ENCODE data around the gene CFAP299. TPM values are rescaled to one million over a fixed set of nuclear protein-coding genes. Genes with fewer than 3 reads are reported as not detected.
"Not testable (repeated sequence)": the region's sequence is repeated elsewhere in the genome, so short reads cannot be mapped to it uniquely, and the experiment has no call there.

CFAP299 gene
- total and polyA plus RNA-seq, 2 donors (not counting 1 experiment from before 2014, with no cell fraction given) = not detected

- WGBS (ENCODE audit: insufficient coverage) = 100% methylated on average over 1 of the region's 1 CpG
- no peak for TF ChIP-seq CTCF (IDR thresholded peaks at IDR 0.05)
- TF ChIP-seq EZH2 (IDR thresholded peaks at IDR 0.05; ENCODE audit: borderline replicate concordance, insufficient read depth, low read depth, low read length, poor library complexity, severe bottlenecking) = no peak
- ATAC-seq (ENCODE audit: low read depth) = no peak
- Histone ChIP-seq H3K4me1 (ENCODE audit: control insufficient read depth in 2 of 2, insufficient read depth in 2 of 2, low read length in 2 of 2) (no peaks in the 10 kb centered on the region), H3K36me3 (replicated peaks in 1 of 2; ENCODE audit: control extremely low read depth in 1 of 2, control insufficient read depth in 1 of 2, extremely low read depth in 1 of 2, insufficient read depth in 2 of 2, low read length in 1 of 2) (no peaks in the 10 kb centered on the region), H3K9me3 (ENCODE audit: control extremely low read depth in 1 of 3, control insufficient read depth in 2 of 3, insufficient read depth in 1 of 3, low read length in 2 of 3) (peaks cover 0 to 1% (median 0%) of the 10 kb centered on the region in 3 donors), H4K20me1 (ENCODE audit: control insufficient read depth, insufficient read depth, low read length, poor library complexity, severe bottlenecking) (no peaks in the 10 kb centered on the region), H2AFZ (ENCODE audit: insufficient read depth, low read depth, low read length, poor library complexity, severe bottlenecking) (no peak overlapping the region), H3K79me2 (ENCODE audit: control insufficient read depth, insufficient read depth, low read length) (no peaks in the 10 kb centered on the region), H3K4me2 (replicated peaks; ENCODE audit: low read depth, low read length, poor library complexity, severe bottlenecking) (no peak overlapping the region), H3K27me3 (replicated peaks in 1 of 4; ENCODE audit: control extremely low read depth in 1 of 4, control insufficient read depth in 3 of 4, insufficient read depth in 4 of 4, low read length in 3 of 4) (no peaks in the 10 kb centered on the region), H3K4me3 (ENCODE audit: control extremely low read depth in 1 of 5, extremely low read depth in 1 of 5, insufficient read depth in 1 of 5, low read depth in 2 of 5, low read length in 4 of 5) (no peak overlapping the region), H3K27ac (ENCODE audit: low read length in 2 of 2) (no peak overlapping the region), H3K9ac (ENCODE audit: low read length) (no peak overlapping the region)
- Mint-ChIP-seq H3K4me1 (no peaks in the 10 kb centered on the region), H3K27me3 (no peaks in the 10 kb centered on the region), H3K9me3 (ENCODE audit: insufficient read depth) (peaks cover 8% of the 10 kb centered on the region), H3K4me3 (no peak overlapping the region), H3K27ac (no peak overlapping the region)
- ChIA-PET CTCF (no interaction called here), POLR2A (no interaction called here)
- intact Hi-C loops (cut with micrococcal nuclease) = no loop called here
- no peak for DNase-seq
Measured at GRCh38 chr4:80798082-80798481, 462.6 kb downstream of the CFAP299 start.

- intact Hi-C loops (cut with micrococcal nuclease); ATAC-seq (ENCODE audit: low read depth); H3K36me3 ChIP-seq (replicated peaks in 1 of 2; ENCODE audit: control extremely low read depth in 1 of 2, control insufficient read depth in 1 of 2, extremely low read depth in 1 of 2, insufficient read depth in 2 of 2, low read length in 1 of 2); H3K4me2 ChIP-seq (replicated peaks; ENCODE audit: low read depth, low read length, poor library complexity, severe bottlenecking); H3K4me1 Mint-ChIP-seq; H2AFZ ChIP-seq (ENCODE audit: insufficient read depth, low read depth, low read length, poor library complexity, severe bottlenecking); H4K20me1 ChIP-seq (ENCODE audit: control insufficient read depth, insufficient read depth, low read length, poor library complexity, severe bottlenecking); POLR2A ChIA-PET; H3K27me3 ChIP-seq (replicated peaks in 1 of 4; ENCODE audit: control extremely low read depth in 1 of 4, control insufficient read depth in 3 of 4, insufficient read depth in 4 of 4, low read length in 3 of 4); H3K27ac ChIP-seq (ENCODE audit: low read length in 2 of 2); H3K27ac Mint-ChIP-seq; H3K4me3 Mint-ChIP-seq; H3K9ac ChIP-seq (ENCODE audit: low read length); H3K4me3 ChIP-seq (ENCODE audit: control extremely low read depth in 1 of 5, extremely low read depth in 1 of 5, insufficient read depth in 1 of 5, low read depth in 2 of 5, low read length in 4 of 5); DNase-seq; H3K79me2 ChIP-seq (ENCODE audit: control insufficient read depth, insufficient read depth, low read length); CTCF ChIA-PET; H3K9me3 ChIP-seq (ENCODE audit: control extremely low read depth in 1 of 3, control insufficient read depth in 2 of 3, insufficient read depth in 1 of 3, low read length in 2 of 3); H3K4me1 ChIP-seq (ENCODE audit: control insufficient read depth in 2 of 2, insufficient read depth in 2 of 2, low read length in 2 of 2); H3K27me3 Mint-ChIP-seq; H3K9me3 Mint-ChIP-seq (ENCODE audit: insufficient read depth): not testable (repeated sequence)
- WGBS (ENCODE audit: insufficient coverage) = 100% methylated on average over 1 of the region's 1 CpG
Measured at GRCh38 chr4:80800719-80801118, 465.2 kb downstream of the CFAP299 start.
